Smooth muscle cell (in vitro differentiated cells): ENCODE data around the gene RBFA. TPM values are rescaled to one million over a fixed set of nuclear protein-coding genes. Genes with fewer than 3 reads are reported as not detected.
"Not testable (repeated sequence)": the region's sequence is repeated elsewhere in the genome, so short reads cannot be mapped to it uniquely, and the experiment has no call there.

Experiments
- DNase-seq: peaks from one replicate; lab custom pipeline; 2025; ENCODE audit not compliant: unreplicated experiment; lab: John Stamatoyannopoulos, UW
- H2AFZ ChIP-seq: fragments of 200-600 bp; sonication (generic); 2 replicates; pipeline ENCODE4 v1.6.0; 2016; ENCODE audit warnings: antibody characterized with exemption, low read depth, mild to moderate bottlenecking
- H3F3A ChIP-seq: fragments of 200-600 bp; sonication (generic); 2 replicates; pipeline ENCODE4 v1.6.0; 2017; ENCODE audit warnings: antibody characterized with exemption, low read depth
- H3K27ac ChIP-seq: fragments of 200-600 bp; sonication (generic); 2 replicates; pipeline ENCODE4 v1.5.1; 2016; ENCODE audit warnings: low read depth, mild to moderate bottlenecking
- H3K27me3 ChIP-seq: fragments of 200-600 bp; sonication (generic); 2 replicates; pipeline ENCODE4 v1.6.1; 2016; ENCODE audit warnings: low read depth, mild to moderate bottlenecking
- H3K36me3 ChIP-seq: fragments of 200-600 bp; sonication (generic); 2 replicates; pipeline ENCODE4 v1.5.1; 2016; ENCODE audit warnings: low read depth
- H3K4me1 ChIP-seq: fragments of 200-600 bp; sonication (generic); 2 replicates; pipeline ENCODE4 v1.5.1; 2016; ENCODE audit warnings: low read depth
- H3K4me2 ChIP-seq: fragments of 200-600 bp; sonication (generic); 2 replicates; pipeline ENCODE4 v1.6.0; 2016; ENCODE audit warnings: mild to moderate bottlenecking
- H3K4me3 ChIP-seq: fragments of 200-600 bp; sonication (generic); 2 replicates; pipeline ENCODE4 v1.5.1; 2016; ENCODE audit warnings: mild to moderate bottlenecking
- H3K79me2 ChIP-seq: fragments of 200-600 bp; sonication (generic); 2 replicates; pipeline ENCODE4 v1.6.0; 2016; ENCODE audit warnings: low read depth, mild to moderate bottlenecking
- H3K9ac ChIP-seq: fragments of 200-600 bp; sonication (generic); 2 replicates; pipeline ENCODE4 v1.6.0; 2016; ENCODE audit warnings: low read depth
- H3K9me3 ChIP-seq: fragments of 200-600 bp; sonication (generic); replicated peaks from 2 replicates; pipeline ENCODE4 v1.5.1; 2016; ENCODE audit warnings: low read depth
- H4K20me1 ChIP-seq: fragments of 200-600 bp; sonication (generic); 2 replicates; pipeline ENCODE4 v1.6.0; 2016; ENCODE audit warnings: low read depth
- WGBS: methylation state at CpG from one replicate; pipeline ENCODE4 v1.1.7; 2016; ENCODE audit warnings: low lambda C conversion rate; 5-methylcytosine and 5-hydroxymethylcytosine counted together
- polyA plus RNA-seq: library from polyadenylated mRNA; unstranded; fragments of >200 nt; fragmentation: Nextera tagmentation; extraction: Ambion mirVana; gene quantifications from 2 replicates; pipeline ENCODE4 v1.2.1, GENCODE V29; 2016
- total RNA-seq: library from RNA; depleted of rRNA; stranded (reverse); fragments of >200 nt; gene quantifications from 2 replicates; pipeline ENCODE4 v1.2.3, GENCODE V29; 2014
- TF ChIP-seq, protein P1 (sequence below): fragments of 200-600 bp; sonication (generic); IDR thresholded peaks from 2 replicates; pipeline ENCODE4 v1.5.1; 2017; ENCODE audit warnings: borderline replicate concordance, mild to moderate bottlenecking, antibody characterized with exemption; ENCODE audit not compliant: insufficient read depth, poor library complexity, severe bottlenecking

The RBFA gene
- total and polyA plus RNA-seq, 2 experiments from 2014 or later, result 15.7 to 16.3 TPM

- Histone ChIP-seq H3K4me3 (no peak overlapping the region), H3K9ac (no peak overlapping the region), H3K79me2 (no peaks in the 10 kb centered on the region), H2AFZ (no peak overlapping the region), H4K20me1 (no peaks in the 10 kb centered on the region), H3K9me3 (peaks cover 35% of the 10 kb centered on the region), H3K27ac (no peak overlapping the region), H3K27me3 (no peaks in the 10 kb centered on the region), H3F3A (no peaks in the 10 kb centered on the region), H3K4me1 (no peaks in the 10 kb centered on the region), H3K4me2 (no peak overlapping the region), H3K36me3 (no peaks in the 10 kb centered on the region)
- DNase-seq, result no peak
- TF ChIP-seq, protein P1, sequence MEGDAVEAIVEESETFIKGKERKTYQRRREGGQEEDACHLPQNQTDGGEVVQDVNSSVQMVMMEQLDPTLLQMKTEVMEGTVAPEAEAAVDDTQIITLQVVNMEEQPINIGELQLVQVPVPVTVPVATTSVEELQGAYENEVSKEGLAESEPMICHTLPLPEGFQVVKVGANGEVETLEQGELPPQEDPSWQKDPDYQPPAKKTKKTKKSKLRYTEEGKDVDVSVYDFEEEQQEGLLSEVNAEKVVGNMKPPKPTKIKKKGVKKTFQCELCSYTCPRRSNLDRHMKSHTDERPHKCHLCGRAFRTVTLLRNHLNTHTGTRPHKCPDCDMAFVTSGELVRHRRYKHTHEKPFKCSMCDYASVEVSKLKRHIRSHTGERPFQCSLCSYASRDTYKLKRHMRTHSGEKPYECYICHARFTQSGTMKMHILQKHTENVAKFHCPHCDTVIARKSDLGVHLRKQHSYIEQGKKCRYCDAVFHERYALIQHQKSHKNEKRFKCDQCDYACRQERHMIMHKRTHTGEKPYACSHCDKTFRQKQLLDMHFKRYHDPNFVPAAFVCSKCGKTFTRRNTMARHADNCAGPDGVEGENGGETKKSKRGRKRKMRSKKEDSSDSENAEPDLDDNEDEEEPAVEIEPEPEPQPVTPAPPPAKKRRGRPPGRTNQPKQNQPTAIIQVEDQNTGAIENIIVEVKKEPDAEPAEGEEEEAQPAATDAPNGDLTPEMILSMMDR, result peak; percentile 43
- 81% methylated on average over 4 of the region's 4 CpGs for WGBS
Measured at GRCh38 chr18:80023173-80023572, 11.1 kb upstream of the RBFA start.

DNA sequence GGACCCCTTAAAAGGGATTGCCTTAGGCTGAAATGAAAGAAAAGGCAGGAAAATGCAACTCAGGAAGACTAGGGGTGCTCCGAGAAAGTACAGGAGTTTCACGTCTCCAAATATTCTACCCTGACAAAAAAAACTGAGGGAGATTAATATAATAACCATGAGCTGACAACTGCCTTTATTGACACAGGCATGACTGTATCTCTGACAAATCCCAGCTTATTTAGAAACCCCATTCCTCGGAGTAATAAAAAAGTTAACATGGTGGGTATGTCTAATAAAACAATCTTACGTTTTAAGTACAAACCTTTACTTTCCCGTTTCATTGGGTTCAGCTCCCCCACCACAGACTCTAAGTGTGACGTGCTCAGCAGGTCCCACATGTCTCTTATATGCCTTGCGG lies 7.9 kb upstream of the RBFA start:
- H3K27me3 ChIP-seq, result no peaks in the 10 kb centered on the region
- 91% methylated on average over 7 of the region's 7 CpGs for WGBS
- no peaks in the 10 kb centered on the region for H3K36me3 ChIP-seq
- TF ChIP-seq, protein P1, result no peak
- H3K79me2 ChIP-seq, result no peaks in the 10 kb centered on the region
- DNase-seq, result no peak
- H3K27ac ChIP-seq, result no peak overlapping the region
- no peak overlapping the region for H3K4me2 ChIP-seq
- no peak overlapping the region for H2AFZ ChIP-seq
- H3K9me3 ChIP-seq, result peaks cover 26% of the 10 kb centered on the region
- no peak overlapping the region for H3K9ac ChIP-seq
- no peaks in the 10 kb centered on the region for H3F3A ChIP-seq
- H3K4me1 ChIP-seq, result no peaks in the 10 kb centered on the region
- H3K4me3 ChIP-seq, result no peak overlapping the region
- H4K20me1 ChIP-seq, result no peaks in the 10 kb centered on the region

GRCh38 chr18:80027719-80028118 lies 6.5 kb upstream of the RBFA start:
- not testable (repeated sequence) for H3K27ac ChIP-seq, H3K4me2 ChIP-seq, H3F3A ChIP-seq, DNase-seq, H3K79me2 ChIP-seq, H3K4me1 ChIP-seq, H3K36me3 ChIP-seq, H3K27me3 ChIP-seq, H3K9ac ChIP-seq, H2AFZ ChIP-seq, H3K4me3 ChIP-seq, H4K20me1 ChIP-seq
- peaks cover 12% of the 10 kb centered on the region for H3K9me3 ChIP-seq

DNA sequence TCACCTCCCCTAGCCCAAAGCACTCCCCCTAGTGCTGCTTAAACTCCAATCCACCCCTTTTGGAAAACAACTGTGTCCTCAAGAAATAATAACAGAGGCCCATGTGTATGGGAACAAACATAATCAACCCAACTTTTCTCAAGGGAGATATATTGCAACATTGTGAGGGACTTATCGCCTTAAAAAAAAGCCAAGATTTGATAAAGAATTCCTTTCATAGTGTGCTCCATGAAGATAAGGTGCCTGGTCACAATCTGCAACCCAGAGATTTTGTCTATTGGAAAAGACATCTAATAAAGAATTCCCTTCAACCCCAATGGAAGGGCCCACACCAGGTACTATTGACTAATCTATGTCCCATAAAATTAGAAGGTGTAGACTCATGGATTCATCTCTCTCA lies 4.5 kb upstream of the RBFA start:
- no peaks in the 10 kb centered on the region for H3K36me3 ChIP-seq
- no peaks in the 10 kb centered on the region for H3F3A ChIP-seq
- no peak for DNase-seq
- H3K27me3 ChIP-seq, result no peaks in the 10 kb centered on the region
- peaks cover 1% of the 10 kb centered on the region for H3K79me2 ChIP-seq
- H3K4me3 ChIP-seq, result no peak overlapping the region
- WGBS, result 91% methylated on average over 1 of the region's 1 CpG
- no peak overlapping the region for H2AFZ ChIP-seq
- TF ChIP-seq, protein P1, result no peak
- no peak overlapping the region for H3K27ac ChIP-seq
- no peaks in the 10 kb centered on the region for H4K20me1 ChIP-seq
- H3K9ac ChIP-seq, result no peak overlapping the region
- H3K4me2 ChIP-seq, result no peak overlapping the region
- peaks cover 1% of the 10 kb centered on the region for H3K4me1 ChIP-seq
- H3K9me3 ChIP-seq, result no peaks in the 10 kb centered on the region
